Pancreas (tissue), 10 donors: ENCODE results near the gene STPG4. TPM values are rescaled to one million over a fixed set of nuclear protein-coding genes. Genes with fewer than 3 reads are reported as not detected.

Source experiments
- ATAC-seq, 4 donors: fragments of 200-7000 bp; cut with Tn5 transposase; one replicate each; pipeline versions ENCODE4 v1.8.0 to v1.9.1; 2020; ENCODE audit warnings: mild to moderate bottlenecking in 4 of 4, moderate library complexity in 4 of 4
- DNase-seq, 6 donors: peaks; one replicate each; pipeline ENCODE4 v3.0.0-alpha.2; 2020
- FAIRE-seq: peaks from 2 replicates; lab custom pipeline; 2012; peaks lifted over from hg19 to GRCh38; lab: Jason Lieb, UNC
- H3K27ac ChIP-seq, 4 donors: fragments of 200-600 bp; sonication (generic); 1 replicate in 3 of 4; 2 replicates in 1 of 4; pipeline versions ENCODE4 v1.5.0 to v1.8.0; 2020
- H3K27me3 ChIP-seq, 4 donors: fragments of 200-600 bp; one replicate each; pipeline ENCODE4 v1.8.0; 2021
- H3K36me3 ChIP-seq, 3 donors: fragments of 200-600 bp; sonication (generic) in 1 of 3; one replicate each; pipeline versions ENCODE4 v1.5.0 to v1.8.0; 2020 to 2021
- H3K4me1 ChIP-seq, 3 donors: fragments of 200-600 bp; one replicate each; pipeline ENCODE4 v1.8.0; 2021
- H3K4me3 ChIP-seq, 4 donors: fragments of 200-600 bp; sonication (generic) in 2 of 4; one replicate each; pipeline versions ENCODE4 v1.5.0 to v1.8.0; 2020 to 2021
- H3K9me3 ChIP-seq, 4 donors: fragments of 200-600 bp; one replicate each; pipeline ENCODE4 v1.8.0; 2021
- CTCF ChIP-seq, 4 donors: fragments of 200-600 bp; sonication (generic) in 3 of 4; IDR thresholded peaks; one replicate each; pipeline versions ENCODE4 v1.5.0 to v1.8.0; 2021; ENCODE audit warnings: antibody characterized with exemption in 4 of 4
- WGBS, 2 donors: extraction: QIAGEN DNeasy Blood & Tissue Kit; methylation state at CpG; one replicate each; pipeline ENCODE4 v1.1.7; 2013; 5-methylcytosine and 5-hydroxymethylcytosine counted together
- intact Hi-C, 3 donors: fragments of 100-400 bp; cut with DNase I; formaldehyde crosslinking; loops; one replicate each; pipeline versions ENCODE4 v1.11.1 to v1.14.2; 2022
- polyA plus RNA-seq, 2 donors: library from polyadenylated mRNA; stranded (reverse); fragments of 200-250 nt; gene quantifications; one replicate each; pipeline ENCODE4 v1.2.3, GENCODE V29; 2013
- total RNA-seq, 6 donors: library from RNA; stranded (reverse); fragmentation: NEBNext Ultra II Directional in 4 of 6; extraction: Animal tissue kit (Norgen Biotek cat#: 25700) in 4 of 6; gene quantifications; one replicate each; pipeline versions ENCODE4 v1.2.1 to v1.2.4, GENCODE V29; 2021 to 2023
- donor health status: healthy with polysubstance abuse.
- donor health status: DM: no; HTN: no; CAD: no; lungs with moderate emphysema.
- donor health status: DM: no; HTN: no; CAD: no.
- donor health status: control.
- donor health status: control.
- donor health status: Bipolar disorder and iron deficiency.
- donor health status: DM: yes; HTN: yes; CAD: no.
- donor health status: DM: no; HTN: no; CAD: no.
- donor health status: DM: no; HTN: no; CAD: no.
- donor health status: DM: yes; HTN: yes; CAD: no.

The STPG4 gene
- total and polyA plus RNA-seq, 8 donors = not detected

- intact Hi-C loops = loop anchor here in 1 of 3 donors (5.0 kb wide), 1 partner anchor 36 kb away; no protein-coding TSS in a partner anchor
- 88 to 90% methylated on average over 1 of the region's 1 CpG for WGBS, 2 donors
- no peak for FAIRE-seq
Measured at GRCh38 chr2:47181176-47181575, 26.1 kb upstream of the STPG4 start.

DNA sequence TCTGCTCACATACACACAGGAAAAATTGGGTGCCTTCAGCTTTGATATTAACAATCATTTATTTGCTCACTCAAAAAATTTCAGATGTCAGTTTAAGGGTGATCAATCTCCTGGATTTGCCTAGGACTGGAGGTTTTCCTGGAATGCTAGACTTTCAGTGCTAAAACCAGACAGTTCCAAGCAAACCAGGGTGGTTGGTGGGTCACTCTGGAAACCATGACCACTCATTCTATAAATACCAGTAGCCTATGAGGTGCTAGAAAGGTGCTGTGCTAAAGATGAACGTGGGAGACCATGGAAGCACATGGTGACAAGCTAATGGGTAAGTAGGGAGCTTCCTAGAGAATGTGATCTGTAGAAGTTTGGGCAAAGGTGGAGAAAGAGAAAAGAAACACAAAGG is 25.4 kb upstream of the STPG4 start:
- no peak for TF ChIP-seq CTCF (IDR thresholded peaks at IDR 0.05)
- ATAC-seq (no peak), DNase-seq (no peak), FAIRE-seq (no peak)
- Histone ChIP-seq H3K4me3 (no peak overlapping the region), H3K4me1 (peaks cover 0 to 5% (median 0%) of the 10 kb centered on the region in 3 donors), H3K27ac (no peak overlapping the region), H3K9me3 (no peaks in the 10 kb centered on the region), H3K36me3 (no peaks in the 10 kb centered on the region), H3K27me3 (no peaks in the 10 kb centered on the region)
- 60% methylated on average over 1 of the region's 1 CpG for WGBS, 2 donors
- intact Hi-C loops = loop anchor here in 1 of 3 donors (5.0 kb wide), 1 partner anchor 37 kb away; no protein-coding TSS in a partner anchor

More at GRCh38 chr2:47181176-47181575, 26.1 kb upstream of the STPG4 start:
- Histone ChIP-seq H3K4me1 (peaks cover 0 to 5% (median 0%) of the 10 kb centered on the region in 3 donors), H3K27me3 (no peaks in the 10 kb centered on the region), H3K27ac (no peak overlapping the region), H3K4me3 (no peak overlapping the region), H3K36me3 (no peaks in the 10 kb centered on the region), H3K9me3 (no peaks in the 10 kb centered on the region)
- DNase-seq = no peak
- no peak for TF ChIP-seq CTCF (IDR thresholded peaks at IDR 0.05)
- ATAC-seq = no peak

DNA sequence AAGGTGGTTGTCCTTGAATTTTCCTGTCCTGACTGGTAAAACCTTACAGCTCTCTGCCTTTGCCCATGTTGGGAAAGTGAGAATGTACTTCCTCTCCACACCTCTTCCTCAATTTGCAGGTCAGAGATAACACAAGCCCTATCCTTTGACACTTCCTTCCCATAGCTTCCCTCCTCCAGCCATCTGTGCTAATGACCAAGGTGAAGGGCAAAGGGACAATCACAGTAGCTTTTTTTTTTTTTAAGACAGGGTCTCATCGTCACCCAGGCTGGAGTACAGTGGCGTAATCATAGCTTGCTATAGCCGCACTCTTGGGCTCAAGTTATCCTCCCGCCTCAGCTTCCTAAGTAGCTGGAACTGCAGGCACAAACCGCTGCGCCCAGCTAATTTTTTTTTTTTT is 24.3 kb upstream of the STPG4 start:
- 93 to 95% methylated on average over 6 of the region's 6 CpGs for WGBS, 2 donors
- FAIRE-seq = no peak
- no peak for ATAC-seq

GRCh38 chr2:47178341-47178740 is 23.2 kb upstream of the STPG4 start:
- no peaks in the 10 kb centered on the region for H3K9me3 ChIP-seq
- no peak for TF ChIP-seq CTCF (IDR thresholded peaks at IDR 0.05)
- no peak overlapping the region for H3K27ac ChIP-seq
- intact Hi-C loops = no loop called here
- ATAC-seq (no peak), DNase-seq (no peak), FAIRE-seq (no peak)
- H3K36me3 ChIP-seq = no peaks in the 10 kb centered on the region
- peaks cover 0 to 18% (median 13%) of the 10 kb centered on the region in 3 donors for H3K4me1 ChIP-seq
- no peak overlapping the region for H3K4me3 ChIP-seq
- no peaks in the 10 kb centered on the region for H3K27me3 ChIP-seq
- WGBS, 2 donors = 93 to 95% methylated on average over 6 of the region's 6 CpGs

More for the DNA sequence above, 24.3 kb upstream of the STPG4 start:
- intact Hi-C loops = no loop called here
- H3K9me3 ChIP-seq = no peaks in the 10 kb centered on the region
- no peaks in the 10 kb centered on the region for H3K27me3 ChIP-seq
- no peak for DNase-seq
- no peaks in the 10 kb centered on the region for H3K36me3 ChIP-seq
- no peak overlapping the region for H3K4me3 ChIP-seq
- peaks cover 0 to 7% (median 4%) of the 10 kb centered on the region in 3 donors for H3K4me1 ChIP-seq
- TF ChIP-seq CTCF (IDR thresholded peaks at IDR 0.05) = no peak
- no peak overlapping the region for H3K27ac ChIP-seq

- Histone ChIP-seq H3K27ac (peak overlapping the region; percentile 82 to 99 (median 99)), H3K36me3 (no peaks in the 10 kb centered on the region), H3K4me3 (peak overlapping the region; percentile 72 to 80 (median 76)), H3K27me3 (no peaks in the 10 kb centered on the region), H3K9me3 (no peaks in the 10 kb centered on the region), H3K4me1 (peaks cover 4 to 30% (median 24%) of the 10 kb centered on the region in 3 donors)
- ATAC-seq = peak in 3 of 4 donors; percentile 2 to 7 (median 3)
- FAIRE-seq = no peak
- 6 to 7% methylated on average over 16 of the region's 16 CpGs for whole genome bisulfite sequencing, 2 donors
- intact Hi-C loops = no loop called here
- DNase-seq = no peak
- TF ChIP-seq CTCF (IDR thresholded peaks at IDR 0.05) = no peak
Measured at GRCh38 chr2:47177043-47177565, 22.0 kb upstream of the STPG4 start.
